GM23338 (cell line): ENCODE results near the gene MDH1B. TPM values are rescaled to one million over a fixed set of nuclear protein-coding genes. Genes with fewer than 3 reads are reported as not detected.

Experiments
- ATAC-seq: fragments of 200-7000 bp; cut with Tn5 transposase; 3 replicates; pipeline ENCODE4 v1.9.1; 2020
- DNase-seq: peaks from one replicate; pipeline ENCODE4 v3.0.0-alpha.2; 2015; ENCODE audit warnings: low spot score
- H2AFZ ChIP-seq: fragments of 200-600 bp; sonication (generic); 2 replicates; pipeline ENCODE4 v1.8.0; 2016; ENCODE audit warnings: antibody characterized with exemption, mild to moderate bottlenecking, moderate library complexity
- H3F3A ChIP-seq: fragments of 200-600 bp; sonication (generic); replicated peaks from 2 replicates; pipeline ENCODE4 v1.8.0; 2017; ENCODE audit warnings: antibody characterized with exemption, mixed run types, low read depth
- H3K27ac ChIP-seq: fragments of 200-600 bp; sonication (generic); 2 replicates; pipeline ENCODE4 v1.6.1; 2016; ENCODE audit warnings: low read depth
- H3K27me3 ChIP-seq: fragments of 200-600 bp; sonication (generic); 2 replicates; pipeline ENCODE4 v1.8.0; 2016; ENCODE audit warnings: mild to moderate bottlenecking, mixed run types, moderate library complexity; ENCODE audit not compliant: insufficient read depth
- H3K36me3 ChIP-seq: fragments of 200-600 bp; sonication (generic); 2 replicates; pipeline ENCODE4 v1.8.0; 2016; ENCODE audit warnings: mild to moderate bottlenecking; ENCODE audit not compliant: insufficient read depth
- H3K4me1 ChIP-seq: fragments of 200-600 bp; sonication (generic); 2 replicates; pipeline ENCODE4 v1.8.0; 2016; ENCODE audit warnings: mild to moderate bottlenecking, moderate library complexity; ENCODE audit not compliant: insufficient read depth
- H3K4me2 ChIP-seq: fragments of 200-600 bp; sonication (generic); 2 replicates; pipeline ENCODE4 v1.7.1; 2017; ENCODE audit warnings: mixed run types
- H3K4me3 ChIP-seq: fragments of 200-600 bp; sonication (generic); 2 replicates; pipeline ENCODE4 v1.6.1; 2016; ENCODE audit warnings: mixed run types
- H3K79me2 ChIP-seq: fragments of 200-600 bp; sonication (generic); replicated peaks from 2 replicates; pipeline ENCODE4 v1.8.0; 2017; ENCODE audit warnings: mild to moderate bottlenecking; ENCODE audit not compliant: insufficient read depth
- H3K9me2 ChIP-seq: fragments of 200-600 bp; sonication (generic); 2 replicates; pipeline ENCODE4 v1.8.0; 2017; ENCODE audit not compliant: insufficient read depth
- H4K20me1 ChIP-seq: fragments of 200-600 bp; sonication (generic); replicated peaks from 2 replicates; pipeline ENCODE4 v1.8.0; 2017; ENCODE audit warnings: mild to moderate bottlenecking; ENCODE audit not compliant: insufficient read depth
- H3K27ac Mint-ChIP-seq: 2 replicates; pipeline ENCODE4 v1.8.0; 2020; ENCODE audit warnings: inconsistent platforms, mild to moderate bottlenecking, moderate library complexity, mixed read lengths
- H3K27me3 Mint-ChIP-seq: 3 replicates; pipeline ENCODE4 v1.8.0; 2022; ENCODE audit warnings: low read depth, mild to moderate bottlenecking, moderate library complexity, mixed read lengths, inconsistent platforms; ENCODE audit not compliant: insufficient read depth, poor library complexity
- H3K36me3 Mint-ChIP-seq: 3 replicates; pipeline ENCODE4 v1.8.0; 2021; ENCODE audit warnings: low read depth, mild to moderate bottlenecking, inconsistent platforms, moderate library complexity, mixed read lengths
- H3K4me1 Mint-ChIP-seq: 3 replicates; pipeline ENCODE4 v1.8.0; 2020; ENCODE audit warnings: mild to moderate bottlenecking, inconsistent platforms, mixed read lengths
- H3K4me3 Mint-ChIP-seq: 3 replicates; pipeline ENCODE4 v1.8.0; 2021; ENCODE audit warnings: moderate library complexity, mild to moderate bottlenecking, inconsistent platforms, mixed read lengths
- H3K9me3 Mint-ChIP-seq: 3 replicates; pipeline ENCODE4 v1.8.0; 2020; ENCODE audit warnings: moderate library complexity, mild to moderate bottlenecking, inconsistent platforms, mixed read lengths
- CTCF ChIP-seq, 2 experiments: fragments of 200-600 bp in 1 of 2; sonication (generic) in 1 of 2; conservative IDR thresholded peaks; 2 replicates each; pipeline versions ENCODE4 v1.5.1 to v1.6.1; 2016 to 2017; ENCODE audit warnings: antibody characterized with exemption in 2 of 2, low read depth in 2 of 2, mild to moderate bottlenecking in 2 of 2, moderate library complexity in 1 of 2
- JUNB ChIP-seq: IDR thresholded peaks from one replicate; pipeline ENCODE4 v1.6.1; 2016; ENCODE audit warnings: antibody characterized with exemption; ENCODE audit not compliant: unreplicated experiment
- POLR2AphosphoS5 ChIP-seq: IDR thresholded peaks from 2 replicates; pipeline ENCODE4 v1.6.1; 2016; ENCODE audit warnings: antibody characterized with exemption, low read depth
- ZNF114 ChIP-seq: fragments of 250-450 bp; sonication (Bioruptor Pico); IDR thresholded peaks from 2 replicates; pipeline ENCODE4 v1.5.0; 2020; ENCODE audit warnings: mild to moderate bottlenecking, moderate library complexity
- ZNF331 ChIP-seq: fragments of 250-450 bp; sonication (Bioruptor Pico); IDR thresholded peaks from 2 replicates; pipeline ENCODE4 v1.5.0; 2020; ENCODE audit warnings: low read depth, mild to moderate bottlenecking, moderate library complexity
- polyA plus RNA-seq: library from polyadenylated mRNA; unstranded; fragments of >200 nt; fragmentation: Nextera tagmentation; extraction: Ambion mirVana; gene quantifications from 2 replicates; pipeline ENCODE4 v1.2.1, GENCODE V29; 2016
- total RNA-seq: library from RNA; depleted of rRNA; stranded (reverse); fragments of >200 nt; shearing (Covaris generic); gene quantifications from 2 replicates; pipeline ENCODE4 v1.2.3, GENCODE V29; 2014
- TF ChIP-seq, protein P1 (sequence below): IDR thresholded peaks from one replicate; pipeline ENCODE4 v1.6.1; 2018; ENCODE audit warnings: antibody characterized with exemption; ENCODE audit not compliant: unreplicated experiment
- TF ChIP-seq, protein P2 (sequence below): IDR thresholded peaks from 2 replicates; pipeline ENCODE4 v1.6.1; 2016; ENCODE audit warnings: antibody characterized with exemption

MDH1B gene
- total and polyA plus RNA-seq, 2 experiments from 2014 or later: 1.7 to 1.8 TPM

GRCh38 chr2:206800506-206801417 lies 35.6 kb upstream of the MDH1B start:
- Mint-ChIP-seq H3K4me3 (peak overlapping the region; percentile 14; the same call in 1 of the 3 replicates), H3K27ac (peak overlapping the region; percentile 91), H3K27me3 (no peaks in the 10 kb centered on the region), H3K4me1 (peaks cover 42% of the 10 kb centered on the region), H3K9me3 (no peaks in the 10 kb centered on the region), H3K36me3 (peaks cover 8% of the 10 kb centered on the region; the same call in 2 of the 3 replicates)
- peaks cover 3% of the 10 kb centered on the region; the same call in 1 of the 2 replicates for H3K79me2 ChIP-seq
- H3K27me3 ChIP-seq: no peaks in the 10 kb centered on the region
- peaks cover 16% of the 10 kb centered on the region for H3F3A ChIP-seq
- H3K4me1 ChIP-seq: peaks cover 58% of the 10 kb centered on the region
- H3K27ac ChIP-seq: peak overlapping the region; percentile 81
- TF ChIP-seq CTCF (conservative IDR thresholded peaks at IDR 0.05; ENCODE audit: low read depth in 2 of 2) (peak; percentile 82 to 91), POLR2AphosphoS5 (peak; percentile 28; the same call in 1 of the 2 replicates)
- TF ChIP-seq, protein P1, sequence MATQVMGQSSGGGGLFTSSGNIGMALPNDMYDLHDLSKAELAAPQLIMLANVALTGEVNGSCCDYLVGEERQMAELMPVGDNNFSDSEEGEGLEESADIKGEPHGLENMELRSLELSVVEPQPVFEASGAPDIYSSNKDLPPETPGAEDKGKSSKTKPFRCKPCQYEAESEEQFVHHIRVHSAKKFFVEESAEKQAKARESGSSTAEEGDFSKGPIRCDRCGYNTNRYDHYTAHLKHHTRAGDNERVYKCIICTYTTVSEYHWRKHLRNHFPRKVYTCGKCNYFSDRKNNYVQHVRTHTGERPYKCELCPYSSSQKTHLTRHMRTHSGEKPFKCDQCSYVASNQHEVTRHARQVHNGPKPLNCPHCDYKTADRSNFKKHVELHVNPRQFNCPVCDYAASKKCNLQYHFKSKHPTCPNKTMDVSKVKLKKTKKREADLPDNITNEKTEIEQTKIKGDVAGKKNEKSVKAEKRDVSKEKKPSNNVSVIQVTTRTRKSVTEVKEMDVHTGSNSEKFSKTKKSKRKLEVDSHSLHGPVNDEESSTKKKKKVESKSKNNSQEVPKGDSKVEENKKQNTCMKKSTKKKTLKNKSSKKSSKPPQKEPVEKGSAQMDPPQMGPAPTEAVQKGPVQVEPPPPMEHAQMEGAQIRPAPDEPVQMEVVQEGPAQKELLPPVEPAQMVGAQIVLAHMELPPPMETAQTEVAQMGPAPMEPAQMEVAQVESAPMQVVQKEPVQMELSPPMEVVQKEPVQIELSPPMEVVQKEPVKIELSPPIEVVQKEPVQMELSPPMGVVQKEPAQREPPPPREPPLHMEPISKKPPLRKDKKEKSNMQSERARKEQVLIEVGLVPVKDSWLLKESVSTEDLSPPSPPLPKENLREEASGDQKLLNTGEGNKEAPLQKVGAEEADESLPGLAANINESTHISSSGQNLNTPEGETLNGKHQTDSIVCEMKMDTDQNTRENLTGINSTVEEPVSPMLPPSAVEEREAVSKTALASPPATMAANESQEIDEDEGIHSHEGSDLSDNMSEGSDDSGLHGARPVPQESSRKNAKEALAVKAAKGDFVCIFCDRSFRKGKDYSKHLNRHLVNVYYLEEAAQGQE: no peak
- peak; percentile 63 for ATAC-seq
- H3K4me2 ChIP-seq: peak overlapping the region; percentile 36
- no peak overlapping the region for H2AFZ ChIP-seq
- H3K4me3 ChIP-seq: peak overlapping the region; percentile 3; the same call in 1 of the 2 replicates
- peak; percentile 89 for DNase-seq
- no peaks in the 10 kb centered on the region for H3K9me2 ChIP-seq
- H4K20me1 ChIP-seq: no peaks in the 10 kb centered on the region
- H3K36me3 ChIP-seq: peaks cover 4% of the 10 kb centered on the region; the same call in 1 of the 2 replicates

DNA sequence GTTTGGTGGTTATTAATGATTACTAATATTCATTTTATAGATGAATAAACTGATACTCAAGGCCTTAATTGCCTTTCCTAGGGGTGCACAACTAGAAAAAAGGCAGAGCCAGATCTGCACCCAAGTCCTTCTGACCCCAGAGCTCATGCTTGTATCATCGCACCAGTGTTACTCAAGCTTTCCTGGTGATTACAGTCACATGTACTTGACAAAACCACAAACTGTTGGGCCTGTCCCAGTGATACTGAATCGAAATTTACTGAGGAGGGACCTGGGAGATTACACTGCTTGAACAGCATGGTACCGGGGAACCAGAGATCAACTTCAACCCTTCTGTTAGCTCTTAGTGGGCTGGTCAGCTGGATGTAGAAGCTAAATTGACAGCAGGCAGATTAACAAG lies 34.0 kb upstream of the MDH1B start:
- H3K27ac ChIP-seq: no peak overlapping the region
- TF ChIP-seq ZNF331 (CRISPR knock-in tag) (no peak), JUNB (no peak), ZNF114 (CRISPR knock-in tag) (no peak)
- TF ChIP-seq, protein P2, sequence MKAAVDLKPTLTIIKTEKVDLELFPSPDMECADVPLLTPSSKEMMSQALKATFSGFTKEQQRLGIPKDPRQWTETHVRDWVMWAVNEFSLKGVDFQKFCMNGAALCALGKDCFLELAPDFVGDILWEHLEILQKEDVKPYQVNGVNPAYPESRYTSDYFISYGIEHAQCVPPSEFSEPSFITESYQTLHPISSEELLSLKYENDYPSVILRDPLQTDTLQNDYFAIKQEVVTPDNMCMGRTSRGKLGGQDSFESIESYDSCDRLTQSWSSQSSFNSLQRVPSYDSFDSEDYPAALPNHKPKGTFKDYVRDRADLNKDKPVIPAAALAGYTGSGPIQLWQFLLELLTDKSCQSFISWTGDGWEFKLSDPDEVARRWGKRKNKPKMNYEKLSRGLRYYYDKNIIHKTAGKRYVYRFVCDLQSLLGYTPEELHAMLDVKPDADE: no peak
- no peaks in the 10 kb centered on the region for H4K20me1 ChIP-seq
- no peaks in the 10 kb centered on the region for H3K79me2 ChIP-seq
- no peak overlapping the region for H3K4me3 ChIP-seq
- H3K27me3 Mint-ChIP-seq: no peaks in the 10 kb centered on the region
- H2AFZ ChIP-seq: no peak overlapping the region
- peaks cover 15% of the 10 kb centered on the region; the same call in 2 of the 3 replicates for H3K36me3 Mint-ChIP-seq
- no peak for ATAC-seq
- peaks cover 6% of the 10 kb centered on the region; the same call in 1 of the 2 replicates for H3F3A ChIP-seq
- no peaks in the 10 kb centered on the region for H3K9me3 Mint-ChIP-seq
- no peak overlapping the region for H3K4me2 ChIP-seq
- no peak for DNase-seq
- no peaks in the 10 kb centered on the region for H3K27me3 ChIP-seq
- H3K4me3 Mint-ChIP-seq: no peak overlapping the region
- H3K4me1 ChIP-seq: peaks cover 42% of the 10 kb centered on the region
- no peaks in the 10 kb centered on the region for H3K9me2 ChIP-seq
- H3K27ac Mint-ChIP-seq: no peak overlapping the region; the same call in 1 of the 2 replicates
- H3K4me1 Mint-ChIP-seq: peaks cover 41% of the 10 kb centered on the region
- H3K36me3 ChIP-seq: no peaks in the 10 kb centered on the region
